HG03558 (cell line): ENCODE results near the gene BBLN.
A peak's percentile ranks its signal among the peaks of the same experiment; 100 is the strongest.

Source experiments
- ATAC-seq: cut with Tn5 transposase; IDR thresholded peaks from one replicate; pipeline ENCODE4 v1.9.1; 2021; ENCODE audit warnings: moderate number of reproducible peaks; ENCODE audit not compliant: unreplicated experiment; ENCODE audit errors: extremely low read depth

BBLN gene

DNA sequence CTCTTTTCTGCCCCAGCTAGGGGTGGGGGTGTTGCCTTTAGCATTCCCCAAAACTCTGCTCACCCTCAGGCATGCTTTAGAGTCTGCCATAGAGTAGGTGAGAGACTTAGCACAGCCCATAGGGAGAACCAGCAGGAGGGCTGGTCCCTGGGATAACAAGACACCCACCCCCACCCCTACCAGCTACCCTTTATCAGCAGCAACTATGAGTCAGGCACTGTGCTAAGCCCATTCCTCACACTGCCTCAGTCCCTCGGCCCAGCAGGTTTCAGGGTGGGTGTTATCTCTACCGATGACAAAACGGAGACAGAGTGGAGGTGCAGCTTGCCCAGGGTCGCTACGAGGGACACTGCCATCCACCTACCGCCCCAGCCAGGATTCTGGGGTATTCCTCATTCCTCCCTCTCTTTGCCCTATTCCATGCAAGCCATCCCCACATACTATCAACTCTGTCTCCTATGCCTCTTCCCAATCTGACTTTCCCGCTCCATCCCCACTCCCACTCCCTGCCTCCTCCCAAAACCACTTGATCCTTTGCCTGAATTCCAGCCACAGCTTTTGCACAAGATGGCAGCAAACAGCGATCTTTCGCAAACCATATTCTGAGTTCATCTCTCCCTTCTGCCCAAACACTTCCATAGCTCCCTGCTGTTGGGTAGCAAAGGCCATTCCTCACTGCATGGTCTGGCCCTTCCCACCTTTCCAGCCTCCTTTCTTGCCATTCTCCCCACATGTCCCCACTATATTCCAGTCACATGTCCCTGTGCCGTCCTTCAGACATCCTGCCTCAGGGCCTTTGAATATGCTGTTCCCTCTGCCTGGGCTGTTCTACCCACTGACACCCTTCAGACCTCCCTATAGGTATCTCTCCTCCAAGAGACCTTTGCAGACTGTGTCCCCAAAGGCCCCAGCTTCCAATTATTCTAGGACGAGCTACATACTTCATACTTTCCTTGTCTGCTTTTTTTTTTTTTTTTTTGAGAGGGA is 26.2 kb downstream of the BBLN start:
- no peak for ATAC-seq

DNA sequence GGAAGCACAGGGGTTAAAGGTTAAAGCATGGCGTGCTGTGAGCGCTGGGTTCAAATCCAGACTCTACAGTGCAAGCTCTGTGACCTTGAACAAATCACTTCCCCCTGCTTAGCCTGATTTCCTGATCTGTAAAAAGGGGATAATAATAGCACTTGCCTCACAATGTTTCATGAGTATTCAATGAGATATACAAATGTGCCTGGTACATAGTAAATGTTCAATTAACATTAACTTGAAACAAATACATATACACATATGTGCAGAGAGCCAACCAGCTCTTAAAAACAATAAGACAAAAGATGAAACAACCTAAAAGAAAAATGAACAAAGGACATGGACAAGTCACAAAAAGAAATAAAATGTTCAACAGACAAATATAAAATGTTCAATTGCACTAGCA is 27.3 kb downstream of the BBLN start:
- ATAC-seq, result no peak

DNA sequence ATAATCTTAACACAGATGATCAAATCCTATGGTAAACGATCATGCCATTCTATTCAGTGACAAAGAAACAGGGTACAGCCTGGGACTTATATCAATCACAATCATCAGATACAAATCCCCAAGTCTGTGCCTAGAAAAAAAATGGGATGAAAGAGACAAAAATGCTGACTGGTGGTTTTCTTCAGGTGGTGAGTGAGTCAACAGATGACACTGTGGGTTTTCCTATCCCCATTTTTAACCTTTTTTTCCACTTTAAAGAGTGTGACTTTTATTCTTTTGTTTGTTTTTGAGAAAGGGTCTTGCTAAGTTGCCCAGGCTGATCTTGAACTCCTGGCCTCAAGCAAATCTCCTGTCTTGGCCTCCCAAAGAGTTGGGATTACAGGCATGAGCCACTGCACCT is 28.1 kb downstream of the BBLN start:
- ATAC-seq, result no peak

DNA sequence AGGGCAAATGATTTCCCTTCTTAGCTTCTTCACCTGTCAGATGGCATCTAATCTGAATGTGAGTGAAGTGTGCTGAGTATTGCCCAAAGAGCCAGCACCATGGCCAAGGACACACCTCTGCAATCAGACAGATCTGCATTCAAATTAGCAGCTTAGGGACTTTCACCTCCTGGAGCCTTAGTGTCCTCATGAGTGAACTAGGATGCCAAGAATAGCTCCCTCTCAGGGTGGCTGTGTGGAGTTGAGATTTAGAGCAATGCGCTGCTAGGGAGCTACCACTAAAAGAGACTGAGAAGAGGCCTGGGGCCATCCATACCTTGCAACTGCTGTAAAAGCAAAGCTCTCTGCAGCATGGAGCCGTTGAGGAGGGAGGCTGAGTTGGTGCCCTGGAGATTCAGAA is 29.9 kb downstream of the BBLN start:
- ATAC-seq, result no peak

DNA sequence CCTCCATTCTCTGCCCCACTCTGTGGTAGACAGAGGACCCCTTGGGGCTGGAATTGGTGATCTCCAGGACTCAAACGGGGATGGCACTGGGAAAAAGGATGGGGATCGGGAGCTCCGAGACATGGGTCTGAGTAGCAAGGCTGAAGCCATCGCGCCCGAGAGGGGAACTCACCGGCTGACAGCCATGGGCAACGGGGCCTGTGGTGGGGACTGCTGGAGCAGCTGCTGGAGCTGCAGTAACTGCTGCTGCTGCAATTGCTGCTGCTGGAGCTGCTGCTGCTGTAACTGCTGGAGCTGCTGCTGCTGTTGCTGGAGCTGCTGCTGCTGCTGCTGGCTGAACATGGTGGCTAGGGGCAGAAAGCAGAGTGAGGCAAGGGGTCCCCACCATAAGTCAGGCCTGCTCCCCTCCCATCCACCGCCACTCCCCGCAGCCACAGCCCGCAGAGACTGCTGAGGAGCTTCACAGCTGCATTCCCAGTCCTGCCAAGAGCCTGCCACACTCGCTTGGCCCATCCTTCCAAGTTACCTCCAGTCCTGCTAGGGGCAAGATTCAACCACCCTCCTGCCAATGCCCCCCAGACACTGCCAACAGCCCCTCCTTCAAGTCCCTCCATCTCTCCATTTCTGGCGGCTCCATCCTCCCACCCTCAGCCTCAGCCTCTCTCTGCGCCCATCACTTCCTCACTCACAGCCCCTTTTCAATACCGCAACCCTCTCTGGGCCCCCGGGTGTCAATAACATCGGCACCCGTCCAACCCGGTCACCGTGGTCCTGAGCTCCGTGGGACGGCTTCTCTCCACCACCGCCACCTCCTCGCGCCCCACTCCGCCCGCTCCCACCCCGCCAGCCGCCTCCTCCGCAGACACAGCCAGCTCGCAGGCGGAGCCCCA is 30.7 kb downstream of the BBLN start:
- ATAC-seq, result no peak

DNA sequence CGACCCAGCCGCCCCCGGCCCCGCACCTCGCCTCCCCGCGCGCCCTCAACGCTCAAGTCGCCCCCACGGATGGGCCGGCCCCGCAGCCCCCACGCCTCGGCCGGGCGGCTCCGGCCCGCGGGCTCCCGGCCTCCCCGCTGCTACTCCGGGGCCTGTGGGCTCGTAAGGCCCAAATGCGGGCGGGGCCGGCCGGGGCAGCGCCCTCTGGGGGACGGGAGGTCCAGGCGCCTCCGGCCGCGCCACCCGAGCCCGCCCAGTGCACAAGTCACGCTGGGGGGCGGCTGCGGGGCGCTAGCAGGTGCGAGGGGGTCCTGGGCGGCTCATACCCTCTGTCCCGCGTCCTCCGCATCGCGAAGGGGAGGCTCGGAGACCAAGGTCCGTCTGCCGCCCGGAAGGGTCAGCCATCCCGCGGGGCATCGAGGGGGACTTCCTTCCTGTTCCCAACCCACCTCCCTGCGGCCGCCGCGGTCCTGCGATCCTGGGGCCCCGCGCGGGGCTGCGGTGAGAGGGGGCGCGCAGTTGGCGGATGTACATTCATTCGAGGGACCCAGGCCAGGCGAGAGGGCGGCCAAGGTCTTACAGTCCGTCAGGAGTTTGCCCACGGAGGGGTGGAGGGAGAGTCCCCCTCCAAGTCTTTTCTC is 31.5 kb downstream of the BBLN start, which contains the start of gene CIZ1:
Gene CIZ1 (minus strand): TSS at position 167 of the 641 bp plus-strand sequence. CDS start 715 bp downstream, outside the sequence.
- no peak for ATAC-seq

DNA sequence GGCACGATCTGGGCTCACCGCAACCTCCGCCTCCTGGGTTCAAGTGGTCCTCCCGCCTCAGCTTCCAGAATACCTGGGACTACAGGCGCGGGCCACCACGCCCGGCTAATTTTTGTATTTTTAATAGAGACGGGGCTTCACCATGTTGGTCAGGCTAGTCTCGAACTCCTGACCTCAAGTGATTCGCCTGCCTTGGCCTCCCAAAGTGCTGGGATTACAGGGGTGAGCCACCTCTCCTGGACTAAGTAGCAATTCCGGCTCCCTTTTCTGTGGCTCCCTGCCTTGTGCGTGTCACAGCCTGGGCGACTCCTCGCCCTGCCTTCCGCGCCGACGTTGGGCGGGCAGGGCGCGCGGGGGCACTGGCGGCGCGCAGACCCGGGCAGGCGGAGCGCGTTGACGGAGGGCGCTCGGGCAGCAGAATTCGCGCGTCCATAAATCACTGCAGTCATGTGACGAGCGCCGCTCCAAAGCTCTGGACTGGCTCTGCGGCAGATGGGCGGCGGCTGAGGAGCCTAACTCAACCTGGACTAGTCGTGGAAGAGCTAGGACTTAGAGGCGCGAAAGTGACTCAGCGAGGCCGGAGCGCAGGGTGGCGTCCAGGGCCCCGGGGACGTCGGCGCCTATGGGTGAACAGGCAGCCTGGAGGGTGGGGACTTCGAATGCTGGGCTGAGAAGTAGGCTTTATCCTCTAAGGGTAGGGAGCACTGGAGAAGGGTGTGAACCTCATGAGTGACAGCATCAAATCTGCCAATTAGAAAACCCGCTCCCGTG is 32.7 kb downstream of the BBLN start:
- ATAC-seq, result peak; percentile 56

DNA sequence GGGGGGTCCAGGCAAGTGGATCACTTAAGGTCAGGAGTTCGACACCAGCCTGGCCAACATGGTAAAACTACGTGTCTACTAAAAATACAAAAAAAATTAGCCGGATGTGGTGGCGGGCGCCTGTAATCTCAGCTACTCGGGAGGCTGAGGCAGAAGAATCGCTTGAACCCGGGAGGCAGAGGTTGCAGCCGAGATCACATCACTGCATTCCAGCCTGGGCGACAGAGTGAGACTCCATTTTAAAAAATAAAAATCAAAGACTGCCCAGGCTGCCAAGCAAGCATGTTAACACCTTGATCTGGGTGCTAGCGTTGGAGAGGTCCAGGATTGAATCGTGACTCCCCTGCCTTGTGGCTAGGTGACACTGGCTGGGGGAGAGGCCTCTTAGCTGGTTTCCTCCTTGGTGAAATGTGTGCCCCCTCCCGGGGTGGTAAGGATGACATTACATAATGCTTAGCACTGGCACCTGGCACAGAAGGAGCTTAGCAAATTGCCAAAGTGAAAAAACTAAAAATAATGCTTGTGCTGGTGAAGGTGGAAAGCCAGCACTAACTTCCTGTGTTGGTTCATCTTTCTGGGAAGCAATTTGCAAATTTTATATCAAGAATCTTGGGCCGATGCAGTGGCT is 33.5 kb downstream of the BBLN start:
- no peak for ATAC-seq

DNA sequence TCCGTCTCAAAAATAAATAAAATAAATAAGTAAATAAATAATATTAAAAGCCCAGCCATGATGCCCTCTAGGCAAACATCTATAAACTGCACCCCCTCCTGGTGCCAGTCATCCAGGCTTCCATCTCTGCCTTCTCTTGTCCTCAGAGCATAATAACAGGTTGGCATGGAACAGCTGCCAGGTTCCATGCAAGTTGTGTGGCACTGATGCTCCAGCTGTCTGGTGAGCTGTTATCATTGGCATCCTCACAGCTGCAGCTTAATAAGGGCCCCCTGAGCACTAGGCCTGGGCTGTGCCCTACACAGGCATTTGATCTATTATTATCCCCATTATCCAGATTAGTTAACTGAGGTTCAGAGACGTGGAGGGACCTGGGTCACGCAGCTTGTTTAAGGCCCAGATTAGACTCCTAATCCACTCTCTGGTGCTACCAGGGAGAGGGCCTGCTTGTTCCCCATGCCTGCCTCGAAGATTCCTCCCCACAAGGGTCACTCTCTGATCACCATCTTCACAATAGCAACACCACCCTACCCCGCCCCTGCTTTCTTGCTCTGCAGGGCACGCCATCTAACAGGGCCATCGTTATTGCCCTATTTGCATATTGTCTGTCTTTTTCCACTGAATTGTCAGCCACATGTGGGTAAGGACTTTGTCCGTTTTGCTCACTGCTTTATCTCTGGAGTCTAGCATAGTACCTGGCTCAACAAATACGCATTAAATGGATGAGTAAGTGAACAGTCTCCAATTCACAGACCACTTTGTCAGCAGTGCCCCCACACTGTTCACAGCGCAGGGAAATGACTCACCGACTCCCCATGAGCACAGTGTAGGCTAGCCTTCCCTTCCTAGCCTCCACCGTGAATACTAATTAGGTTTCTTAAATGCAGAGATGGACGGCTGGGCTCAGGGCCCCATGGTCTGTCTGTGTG is 41.6 kb downstream of the BBLN start:
- no peak for ATAC-seq

DNA sequence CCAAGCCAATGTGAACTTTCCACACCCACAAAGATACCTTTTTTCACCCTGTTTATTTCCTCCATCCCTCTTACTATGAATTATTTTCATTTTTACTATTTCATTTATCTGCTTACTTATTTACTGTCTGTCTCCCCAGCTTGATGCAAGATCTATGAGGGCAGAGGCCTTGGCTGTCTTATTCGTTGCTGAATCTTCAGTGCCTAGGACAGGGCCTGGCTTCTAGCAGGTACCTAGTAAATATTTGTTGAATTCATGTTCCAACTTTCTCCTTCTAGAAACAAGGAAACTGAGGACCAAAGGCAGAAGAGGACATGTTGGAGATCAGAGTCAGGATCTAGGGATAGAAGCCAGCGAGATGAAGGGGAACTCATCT is 42.6 kb downstream of the BBLN start:
- no peak for ATAC-seq

DNA sequence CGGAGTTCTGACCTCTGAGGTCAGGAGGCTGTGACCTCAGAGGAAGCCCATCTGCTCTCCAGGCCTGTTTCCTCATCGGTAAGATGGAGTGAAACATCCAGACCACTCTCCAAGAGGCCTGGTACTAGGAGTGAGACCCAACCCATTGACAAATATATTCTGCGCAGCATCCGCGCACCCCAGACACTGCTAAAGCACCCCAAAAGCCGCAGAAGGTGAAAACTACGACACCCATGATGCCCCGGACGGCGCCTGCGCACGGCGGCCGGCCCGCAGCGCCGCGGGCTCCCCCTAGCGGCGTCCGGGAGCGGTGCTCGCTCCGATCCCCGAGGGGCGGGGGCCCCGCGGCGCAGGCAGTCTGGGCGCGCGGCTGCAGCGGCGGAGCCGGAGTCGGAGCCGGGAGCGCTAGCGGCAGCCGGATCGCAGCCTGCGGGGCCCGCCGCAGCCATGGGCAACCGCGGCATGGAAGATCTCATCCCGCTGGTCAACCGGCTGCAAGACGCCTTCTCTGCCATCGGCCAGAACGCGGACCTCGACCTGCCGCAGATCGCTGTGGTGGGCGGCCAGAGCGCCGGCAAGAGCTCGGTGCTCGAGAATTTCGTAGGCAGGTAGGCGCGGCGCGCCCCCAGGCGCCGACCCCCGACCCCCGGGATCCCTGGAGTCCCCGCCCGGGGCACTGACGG is 43.1 kb downstream of the BBLN start, which contains the start of gene DNM1:
Gene DNM1 (plus strand): TSS at position 356 of the 683 bp plus-strand sequence. CDS start 92 bp downstream, at position 448.
- no peak for ATAC-seq

DNA sequence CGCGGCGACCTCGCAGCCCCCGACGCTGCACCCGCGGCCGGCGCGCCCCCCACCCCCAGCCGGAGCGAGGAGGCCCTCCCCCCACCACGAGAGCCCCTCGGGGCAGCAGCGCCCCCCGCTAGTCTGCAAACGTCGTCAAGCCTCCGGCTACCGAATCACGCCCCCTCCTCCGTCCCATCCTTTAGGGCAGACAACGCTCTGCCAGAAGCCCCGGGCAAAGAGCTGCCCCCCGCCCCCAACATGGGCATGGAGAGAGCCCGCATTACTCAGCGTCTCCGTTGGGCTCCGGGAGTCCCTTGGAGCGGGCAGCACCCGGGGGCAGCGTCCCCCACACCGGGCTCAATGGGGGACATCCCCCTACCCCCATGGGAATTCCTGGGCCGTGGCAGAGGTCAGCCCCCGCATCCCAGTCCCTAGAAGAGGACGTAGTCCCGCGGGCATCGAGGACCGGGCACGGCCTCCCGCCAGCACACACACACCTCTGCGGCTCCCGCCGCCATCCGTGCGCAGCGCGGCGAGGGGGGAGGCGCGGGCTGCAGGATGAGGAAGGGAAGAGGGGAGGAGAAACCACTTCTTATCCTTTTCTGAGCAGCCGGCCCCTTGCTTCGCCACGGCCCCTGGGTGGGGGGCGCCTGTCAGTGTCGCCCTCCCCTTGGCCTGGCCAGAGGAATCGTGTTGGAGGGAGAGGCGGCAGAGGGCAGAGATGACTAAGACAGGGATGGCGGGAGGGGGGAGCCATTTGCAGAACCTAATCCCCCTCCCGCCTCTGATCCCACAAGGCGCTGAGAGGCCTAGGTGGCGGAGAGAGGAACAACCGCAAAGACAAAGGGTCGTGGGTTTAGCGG is 43.9 kb downstream of the BBLN start:
- ATAC-seq, result no peak

DNA sequence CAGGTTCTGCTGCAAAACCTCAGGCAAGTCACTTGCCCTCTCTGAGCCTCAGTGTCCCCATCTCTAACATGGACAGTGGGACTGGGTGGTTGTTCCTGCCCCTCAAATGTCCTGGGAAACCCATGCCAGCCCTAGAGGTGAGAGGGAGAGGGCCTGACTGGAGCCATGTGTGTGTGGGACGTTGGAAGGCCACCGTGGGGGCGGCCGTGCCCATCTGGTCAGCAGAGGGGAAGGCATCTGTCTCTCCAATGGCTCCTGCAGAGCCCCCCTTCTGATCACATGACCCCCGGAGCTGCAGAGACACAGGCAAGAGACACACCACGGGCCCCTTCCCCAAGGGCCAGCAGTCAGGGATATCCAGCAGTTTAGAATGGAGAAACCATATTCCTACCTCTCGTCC is 44.8 kb downstream of the BBLN start:
- ATAC-seq, result no peak

DNA sequence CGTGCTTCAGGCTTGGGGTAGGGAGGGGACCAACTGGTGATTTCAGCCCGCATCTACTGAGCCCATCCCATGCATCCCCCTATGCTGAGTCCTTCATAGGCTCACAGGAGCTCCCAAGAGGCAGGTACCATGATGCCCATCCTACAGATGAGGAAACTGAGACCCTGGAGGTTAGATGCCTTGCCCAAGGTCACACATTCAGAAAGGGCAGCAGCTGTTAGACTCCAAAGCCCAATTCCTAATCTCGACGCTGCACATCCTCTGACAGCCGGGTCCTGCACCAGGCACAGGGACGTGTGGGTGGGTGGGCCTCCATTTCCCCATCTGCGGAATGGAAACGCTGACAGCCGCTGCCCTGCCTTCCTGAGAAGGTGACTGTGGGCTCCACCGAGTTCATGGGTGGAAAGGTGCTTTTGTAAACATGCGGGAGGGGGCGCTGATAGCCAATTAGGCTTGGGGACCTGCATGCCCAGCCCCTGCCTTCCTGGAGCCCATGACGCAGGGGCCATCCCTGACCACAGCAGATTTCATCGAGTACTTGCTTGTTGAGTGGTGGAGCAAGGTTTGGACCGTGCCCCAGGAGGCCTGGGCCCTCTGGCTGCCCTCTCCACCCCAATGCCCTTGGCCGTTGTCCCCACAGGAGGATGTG is 45.4 kb downstream of the BBLN start:
- no peak for ATAC-seq

DNA sequence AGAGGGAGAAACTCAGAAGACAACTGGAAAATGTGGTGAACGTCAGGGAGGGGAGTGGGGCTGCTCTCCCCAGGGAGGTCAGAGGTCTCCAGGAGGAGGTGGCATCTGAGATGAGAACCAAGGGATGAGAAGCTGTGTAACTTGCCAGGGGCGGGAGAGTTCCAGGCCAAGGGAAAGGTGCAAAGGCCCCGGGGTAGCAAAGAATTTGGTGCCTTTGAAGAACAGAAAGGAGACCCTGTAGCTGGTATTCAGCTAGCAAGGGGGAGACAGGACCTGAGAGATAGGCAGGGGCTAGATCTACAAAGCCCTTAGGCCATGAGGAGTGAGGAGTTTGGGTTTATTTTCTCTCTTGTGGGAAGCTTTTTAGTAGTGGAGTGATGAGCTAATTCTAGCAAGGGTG is 46.4 kb downstream of the BBLN start:
- ATAC-seq, result no peak
